ENCODE data around the gene KCNQ1OT1. TPM values are rescaled to one million over a fixed set of nuclear protein-coding genes. Genes with fewer than 3 reads are reported as not detected.

KCNQ1OT1 gene
- polyA plus RNA-seq, 3 donors from 2014 or later: 0.04 to 0.12 TPM; not detected in 1

DNA sequence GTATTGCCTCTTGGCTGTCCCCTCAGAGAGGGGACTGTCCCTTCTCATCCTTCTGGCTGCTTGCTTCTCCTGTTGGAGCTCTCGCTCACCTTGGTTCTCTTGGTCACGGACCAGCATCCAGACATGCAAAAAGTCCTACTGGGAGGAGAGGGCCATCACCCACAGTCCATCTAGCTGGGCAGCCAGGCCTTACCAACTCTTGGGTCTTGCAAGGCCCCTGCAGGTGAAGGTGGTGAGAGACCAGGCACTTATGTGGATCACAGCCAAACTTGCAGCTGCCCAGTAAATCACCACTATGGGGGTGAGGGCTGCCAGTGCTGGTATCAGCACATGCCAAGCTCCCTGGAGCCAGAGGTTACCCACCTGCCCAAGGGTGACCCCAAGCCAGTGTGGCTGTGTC, 36.3 kb downstream of the KCNQ1OT1 start:
- Mint-ChIP-seq H3K4me1 (peaks cover 1 to 8% of the 10 kb centered on the region in 2 donors), H3K27ac (no peak overlapping the region), H3K27me3 (ENCODE audit: low read depth in 3 of 3) (peaks cover 0 to 3% (median 0%) of the 10 kb centered on the region in 3 donors), H3K4me3 (no peak overlapping the region), H3K9me3 (peaks cover 0 to 7% (median 4%) of the 10 kb centered on the region in 6 donors), H3K36me3 (peaks cover 0 to 4% (median 0%) of the 10 kb centered on the region in 3 donors)
- DNase-seq: no peak

DNA sequence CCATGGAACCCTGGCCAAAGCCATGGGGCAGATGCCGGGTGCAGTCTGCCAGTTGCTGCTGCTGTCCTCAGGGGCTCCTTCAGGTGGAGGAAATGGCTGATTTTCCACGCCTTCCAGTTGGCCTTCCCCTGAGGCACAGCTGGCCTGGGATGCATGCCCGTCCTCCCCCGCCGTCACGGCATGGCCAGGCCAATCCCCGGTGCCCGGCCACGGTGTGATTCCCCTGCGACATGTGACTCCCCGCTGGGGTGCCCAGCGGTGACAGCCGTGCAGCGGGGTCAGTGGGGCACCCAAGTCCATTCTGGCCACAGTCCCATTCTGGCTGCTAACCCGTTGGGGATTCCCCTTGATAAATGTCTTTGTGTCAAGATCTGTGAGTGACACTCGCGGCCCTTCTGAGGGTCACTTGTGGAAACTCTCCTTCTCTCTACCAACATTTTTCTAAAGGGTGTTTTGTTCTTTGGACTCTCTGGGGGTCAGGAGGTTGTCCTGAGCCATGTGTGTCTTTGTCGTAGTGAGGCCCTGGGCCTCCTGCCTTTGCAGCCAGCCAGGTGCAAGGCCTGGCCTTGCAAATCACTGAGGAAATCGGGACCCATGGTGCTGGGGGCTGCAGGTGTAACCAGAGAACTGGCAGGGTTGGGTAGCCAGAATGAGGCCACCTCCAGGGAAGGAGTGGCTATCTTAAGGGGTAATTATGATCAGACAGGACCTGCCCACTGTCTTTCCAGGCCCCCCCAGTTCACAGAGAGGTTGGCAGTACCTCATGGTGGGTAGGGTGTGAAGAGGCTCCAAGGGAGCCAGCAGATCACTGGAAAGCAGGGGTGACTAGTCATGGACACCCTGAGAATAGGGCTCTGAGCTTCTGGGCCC, 37.1 kb downstream of the KCNQ1OT1 start:
- Mint-ChIP-seq H3K9me3 (peaks cover 0 to 7% (median 4%) of the 10 kb centered on the region in 6 donors), H3K27me3 (ENCODE audit: low read depth in 3 of 3) (peaks cover 0 to 3% (median 0%) of the 10 kb centered on the region in 3 donors), H3K4me1 (no peaks in the 10 kb centered on the region), H3K4me3 (no peak overlapping the region), H3K36me3 (peaks cover 0 to 4% (median 0%) of the 10 kb centered on the region in 3 donors), H3K27ac (no peak overlapping the region)
- DNase-seq: no peak

DNA sequence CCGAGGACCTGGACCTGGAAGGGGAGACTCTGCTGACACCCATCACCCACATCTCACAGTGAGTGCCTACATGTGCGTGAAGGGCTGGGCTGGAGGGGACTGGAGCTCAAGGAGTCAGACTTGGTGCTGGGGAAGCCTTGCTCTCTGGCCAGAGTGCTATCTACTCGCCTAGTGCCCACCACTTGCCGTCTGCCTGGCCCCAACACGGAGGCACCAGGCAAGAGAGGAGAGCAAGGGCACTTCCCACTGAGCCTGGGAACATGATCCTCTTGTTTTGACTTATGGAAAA, 37.8 kb downstream of the KCNQ1OT1 start:
- Mint-ChIP-seq H3K4me3 (no peak overlapping the region), H3K4me1 (no peaks in the 10 kb centered on the region), H3K27me3 (ENCODE audit: low read depth in 3 of 3) (peaks cover 0 to 4% (median 0%) of the 10 kb centered on the region in 3 donors), H3K9me3 (peaks cover 0 to 7% (median 4%) of the 10 kb centered on the region in 6 donors), H3K27ac (no peak overlapping the region), H3K36me3 (peaks cover 0 to 4% (median 0%) of the 10 kb centered on the region in 3 donors)
- DNase-seq: no peak

DNA sequence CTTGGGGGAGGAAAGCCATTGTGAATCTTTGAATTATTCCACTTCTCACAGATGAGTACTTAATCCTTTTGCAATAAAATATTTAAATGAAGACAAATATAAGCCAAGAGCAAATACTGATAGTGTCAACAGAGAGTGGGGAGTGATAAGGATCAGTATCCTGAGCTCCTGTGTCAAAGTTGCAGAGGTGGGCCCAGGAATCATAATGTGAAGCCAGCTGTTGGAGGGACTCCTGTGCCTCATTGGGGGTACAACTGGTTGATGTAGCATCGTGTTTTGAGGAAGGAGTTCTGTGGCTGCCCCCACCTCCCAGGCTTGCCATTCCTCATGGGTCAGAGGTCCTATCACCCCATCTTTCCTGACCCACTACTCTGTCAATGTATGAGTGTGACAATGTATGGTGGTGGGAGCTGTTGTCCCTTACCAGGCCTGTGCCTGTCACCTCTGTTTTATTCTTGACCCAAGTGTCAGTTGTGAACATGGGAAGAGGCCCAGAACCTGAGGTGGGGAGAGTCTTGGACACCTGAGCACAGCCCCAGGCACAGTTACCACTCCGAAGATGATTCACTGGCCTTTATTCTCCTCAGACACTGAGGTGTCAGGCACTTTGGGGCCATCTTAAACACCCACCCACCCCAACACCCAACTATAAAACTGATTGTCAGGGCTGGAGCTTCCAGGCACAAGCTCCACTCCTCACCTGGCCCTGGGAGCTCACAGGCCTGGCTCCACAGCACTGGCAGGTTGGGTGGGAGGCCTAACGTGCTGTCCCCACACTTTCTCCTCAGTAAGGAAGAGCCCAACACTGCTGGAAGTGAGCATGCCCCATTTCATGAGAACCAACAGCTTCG, 38.4 kb downstream of the KCNQ1OT1 start:
- DNase-seq: no peak
- Mint-ChIP-seq H3K4me1 (no peaks in the 10 kb centered on the region), H3K36me3 (peaks cover 0 to 4% (median 0%) of the 10 kb centered on the region in 3 donors), H3K27ac (no peak overlapping the region), H3K4me3 (no peak overlapping the region), H3K9me3 (peaks cover 0 to 7% (median 4%) of the 10 kb centered on the region in 6 donors), H3K27me3 (ENCODE audit: low read depth in 3 of 3) (peaks cover 0 to 6% (median 0%) of the 10 kb centered on the region in 3 donors)

DNA sequence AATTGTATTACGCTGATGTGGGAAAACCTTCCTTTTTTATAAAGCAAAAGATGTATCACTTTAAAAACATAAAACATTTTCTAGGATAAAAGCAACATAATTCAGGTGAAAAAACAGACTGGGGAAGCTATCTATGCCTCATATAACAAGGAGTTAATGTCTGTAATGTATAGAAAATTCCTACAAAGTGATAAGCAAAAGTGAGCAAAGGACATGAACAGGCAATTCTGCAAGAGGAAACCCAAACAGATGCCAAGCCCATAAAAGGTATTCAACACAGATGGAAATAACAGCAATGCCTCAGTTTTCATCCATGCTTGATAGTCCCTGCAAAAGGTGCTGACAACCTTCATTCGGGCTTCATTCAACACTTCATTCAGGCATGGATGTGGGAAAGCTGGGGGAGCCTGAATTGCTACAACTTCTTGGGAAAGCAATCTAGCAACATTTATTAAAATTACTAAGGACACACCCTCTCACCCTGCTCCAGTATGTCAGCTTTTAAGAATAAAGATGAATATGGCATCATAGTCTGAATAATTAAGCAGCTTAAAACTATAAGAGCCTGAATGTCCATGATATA, 39.3 kb downstream of the KCNQ1OT1 start:
- DNase-seq: no peak
- Mint-ChIP-seq H3K4me1 (no peaks in the 10 kb centered on the region), H3K9me3 (peaks cover 0 to 7% (median 4%) of the 10 kb centered on the region in 6 donors), H3K36me3 (peaks cover 0 to 4% (median 0%) of the 10 kb centered on the region in 3 donors), H3K4me3 (no peak overlapping the region), H3K27me3 (ENCODE audit: low read depth in 3 of 3) (peaks cover 0 to 7% (median 4%) of the 10 kb centered on the region in 3 donors), H3K27ac (no peak overlapping the region)

DNA sequence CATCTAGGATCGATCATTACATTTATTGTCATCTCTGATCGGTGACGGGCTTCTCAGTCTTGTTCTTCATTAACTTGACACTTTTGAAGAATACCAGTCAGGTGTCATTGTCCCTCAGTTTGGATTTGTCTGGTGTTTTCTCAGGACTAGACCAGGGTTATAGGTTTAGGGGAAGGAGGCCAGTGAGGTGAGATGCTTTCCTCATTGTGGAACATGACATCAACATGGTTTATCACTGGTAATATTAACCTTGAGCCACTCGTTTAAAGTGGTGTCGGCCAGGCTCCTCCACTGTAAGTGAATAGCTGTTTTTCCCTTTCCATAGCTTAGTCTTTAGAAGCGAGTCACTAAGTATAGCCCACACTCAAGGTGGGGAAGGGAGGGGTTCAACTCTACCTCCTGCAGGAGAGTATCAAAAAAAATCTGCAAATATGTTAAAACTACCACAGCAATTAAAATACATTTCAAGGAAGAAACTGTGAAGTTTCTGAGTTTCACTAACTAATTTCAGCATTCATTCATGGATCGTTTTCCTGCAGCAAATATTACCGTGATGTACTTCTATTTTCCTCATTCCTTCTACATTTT, 42.0 kb downstream of the KCNQ1OT1 start:
- Mint-ChIP-seq H3K27me3 (ENCODE audit: low read depth in 3 of 3) (peaks cover 4 to 9% (median 8%) of the 10 kb centered on the region in 3 donors), H3K27ac (no peak overlapping the region), H3K4me1 (no peaks in the 10 kb centered on the region), H3K4me3 (no peak overlapping the region), H3K36me3 (peaks cover 0 to 4% (median under 1%) of the 10 kb centered on the region in 3 donors), H3K9me3 (peaks cover 0 to 11% (median 4%) of the 10 kb centered on the region in 6 donors)
- no peak for DNase-seq

DNA sequence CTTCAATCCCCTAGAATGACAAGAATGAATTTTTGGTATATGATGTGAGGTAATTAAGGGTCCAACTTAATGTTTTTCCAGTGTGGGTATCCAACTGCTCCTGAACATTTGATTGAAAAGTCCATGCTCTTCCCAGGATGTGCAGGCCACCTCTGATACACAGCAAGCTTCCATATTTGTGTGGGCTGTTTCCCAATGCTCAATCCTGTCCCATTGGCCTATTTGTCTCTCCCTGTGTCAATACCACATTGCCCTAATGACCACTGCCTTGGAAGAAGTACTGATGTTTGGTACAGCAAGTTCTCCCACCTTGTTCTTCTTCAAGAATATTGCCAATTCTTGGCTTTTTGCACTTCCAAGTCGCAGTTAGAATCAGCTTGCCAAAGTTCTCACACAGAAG, 42.9 kb downstream of the KCNQ1OT1 start:
- peaks cover 0 to 4% (median 3%) of the 10 kb centered on the region in 3 donors for H3K36me3 Mint-ChIP-seq
- H3K4me1 Mint-ChIP-seq: no peaks in the 10 kb centered on the region
- peaks cover 4 to 10% (median 8%) of the 10 kb centered on the region in 3 donors for H3K27me3 Mint-ChIP-seq (ENCODE audit: low read depth in 3 of 3)
- no peak for DNase-seq
- H3K27ac Mint-ChIP-seq: no peak overlapping the region
- peaks cover 0 to 11% (median 4%) of the 10 kb centered on the region in 6 donors for H3K9me3 Mint-ChIP-seq
- no peak overlapping the region for H3K4me3 Mint-ChIP-seq

DNA sequence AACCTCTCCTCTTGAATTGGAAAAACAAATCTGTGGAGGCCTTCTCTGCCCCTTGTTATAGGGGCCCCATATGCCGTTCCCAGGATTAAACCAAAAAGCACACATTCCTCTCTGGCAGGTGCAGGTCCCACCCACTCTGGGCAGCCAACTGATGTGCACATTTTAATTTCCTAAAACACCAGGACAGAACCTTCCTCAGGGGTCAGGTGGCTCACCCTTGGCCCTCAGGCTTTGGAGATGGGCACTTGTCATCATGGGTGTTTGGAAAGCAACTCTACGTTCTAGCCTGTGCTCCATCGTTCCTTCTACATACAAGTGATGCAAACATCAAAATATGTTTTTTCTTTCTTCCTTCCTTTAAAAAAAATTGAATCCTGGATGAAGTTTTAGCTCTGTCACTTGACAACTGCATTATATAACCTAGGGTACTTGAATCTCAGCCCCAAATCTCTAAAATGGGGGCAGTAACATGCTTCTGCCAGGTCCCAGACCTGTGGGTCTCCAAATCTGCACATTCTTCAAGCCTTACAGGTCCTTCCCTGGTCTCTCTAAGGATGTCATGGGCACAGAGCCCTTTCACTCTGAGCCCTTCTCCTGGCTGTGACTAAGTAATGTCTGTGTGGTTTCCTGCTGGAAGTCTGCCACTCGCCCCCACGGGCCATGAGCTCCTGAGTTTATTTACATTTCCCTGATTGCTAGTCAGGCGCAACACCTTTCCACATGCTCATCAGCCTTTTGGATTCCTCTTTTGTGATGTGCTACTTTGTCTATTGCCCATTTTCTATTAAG, 43.8 kb downstream of the KCNQ1OT1 start:
- Mint-ChIP-seq H3K36me3 (peaks cover under 1 to 4% (median 3%) of the 10 kb centered on the region in 3 donors), H3K27ac (no peak overlapping the region), H3K4me1 (no peaks in the 10 kb centered on the region), H3K27me3 (ENCODE audit: low read depth in 3 of 3) (peaks cover 4 to 11% (median 10%) of the 10 kb centered on the region in 3 donors), H3K4me3 (no peak overlapping the region), H3K9me3 (peaks cover 0 to 18% (median 4%) of the 10 kb centered on the region in 6 donors)
- DNase-seq: no peak

DNA sequence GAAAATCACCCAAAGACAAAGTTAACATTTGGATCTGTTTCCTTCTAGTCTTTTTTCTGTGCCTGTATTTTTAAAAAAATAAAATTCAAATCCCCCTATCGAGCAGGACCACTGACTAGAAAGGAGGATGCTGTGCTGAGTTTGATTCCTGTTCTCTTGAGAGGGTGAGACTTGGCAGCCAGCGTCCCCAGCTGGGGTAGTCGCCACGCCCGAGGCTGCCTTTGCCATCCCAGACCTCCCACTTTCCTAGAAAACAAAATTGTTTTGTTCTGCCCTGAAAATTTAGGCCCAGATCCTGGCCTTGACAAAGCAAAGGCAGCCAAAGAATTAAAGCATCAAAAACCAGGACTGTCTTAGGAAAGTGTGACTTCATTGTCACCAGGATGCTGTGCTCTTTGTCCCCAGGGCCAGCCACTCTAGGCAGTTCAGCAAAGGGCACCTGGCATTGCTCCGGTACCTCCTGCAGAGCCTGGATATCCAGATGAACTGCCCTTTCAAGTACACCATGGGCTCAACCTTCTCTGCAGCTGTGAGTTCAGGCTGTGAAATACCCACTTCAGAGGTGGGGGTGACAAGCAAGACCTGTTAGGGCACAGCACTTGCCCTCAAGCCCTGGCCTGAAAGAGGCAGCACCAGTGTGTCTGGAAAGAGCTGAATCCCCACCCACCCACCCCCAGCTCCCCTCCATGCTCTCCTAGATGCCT, 44.6 kb downstream of the KCNQ1OT1 start:
- peaks cover 3 to 24% (median 11%) of the 10 kb centered on the region in 6 donors for H3K9me3 Mint-ChIP-seq
- DNase-seq: no peak
- H3K36me3 Mint-ChIP-seq: peaks cover 5 to 7% (median 7%) of the 10 kb centered on the region in 3 donors
- no peak overlapping the region for H3K4me3 Mint-ChIP-seq
- peaks cover 4 to 12% (median 10%) of the 10 kb centered on the region in 3 donors for H3K27me3 Mint-ChIP-seq (ENCODE audit: low read depth in 3 of 3)
- H3K27ac Mint-ChIP-seq: no peak overlapping the region
- no peaks in the 10 kb centered on the region for H3K4me1 Mint-ChIP-seq

DNA sequence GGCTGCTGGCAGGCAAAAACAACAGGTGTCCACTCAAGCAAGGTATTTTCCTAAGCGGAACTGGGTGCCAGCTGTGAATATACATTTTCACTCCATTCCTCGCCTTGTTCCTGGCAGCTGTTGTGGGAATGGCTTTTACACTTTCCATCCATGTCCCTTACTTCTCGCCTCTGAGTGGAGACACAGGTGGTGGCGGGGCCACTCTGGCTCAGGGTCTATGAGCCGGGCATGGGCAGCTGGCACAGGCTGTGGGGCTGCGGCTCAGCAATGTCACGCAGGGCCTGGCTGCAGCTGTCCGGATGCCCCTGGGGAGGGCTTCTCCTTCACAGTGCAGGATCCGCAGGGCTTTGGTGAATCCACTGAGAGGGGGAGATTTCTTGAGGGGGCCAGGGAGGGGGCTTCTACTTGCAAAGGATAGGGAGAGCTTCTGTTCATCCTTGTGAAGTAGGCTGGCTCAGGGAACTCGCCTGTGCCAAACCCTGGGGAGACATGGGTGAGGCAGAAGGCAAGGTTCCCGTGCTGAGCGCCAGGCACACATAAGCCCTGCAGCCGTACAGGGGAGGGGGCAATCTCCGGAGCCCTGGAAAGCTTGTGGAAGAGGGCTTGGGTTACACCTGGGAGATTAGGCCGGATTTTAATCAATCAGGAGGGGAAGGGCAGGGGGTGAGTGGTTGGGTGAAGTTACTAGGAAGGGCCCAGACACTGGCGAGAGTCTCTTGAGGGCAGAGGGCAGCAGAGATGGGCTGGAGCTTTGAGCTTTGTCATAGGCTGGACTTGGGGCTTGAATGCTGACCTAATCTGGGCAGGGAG, 45.7 kb downstream of the KCNQ1OT1 start:
- H3K4me1 Mint-ChIP-seq: no peaks in the 10 kb centered on the region
- no peak overlapping the region for H3K27ac Mint-ChIP-seq
- H3K27me3 Mint-ChIP-seq (ENCODE audit: low read depth in 3 of 3): peaks cover 10 to 12% (median 11%) of the 10 kb centered on the region in 3 donors
- no peak for DNase-seq
- H3K4me3 Mint-ChIP-seq: no peak overlapping the region
- peaks cover 10 to 30% (median 20%) of the 10 kb centered on the region in 6 donors for H3K9me3 Mint-ChIP-seq
- peaks cover 11 to 17% (median 11%) of the 10 kb centered on the region in 3 donors for H3K36me3 Mint-ChIP-seq

DNA sequence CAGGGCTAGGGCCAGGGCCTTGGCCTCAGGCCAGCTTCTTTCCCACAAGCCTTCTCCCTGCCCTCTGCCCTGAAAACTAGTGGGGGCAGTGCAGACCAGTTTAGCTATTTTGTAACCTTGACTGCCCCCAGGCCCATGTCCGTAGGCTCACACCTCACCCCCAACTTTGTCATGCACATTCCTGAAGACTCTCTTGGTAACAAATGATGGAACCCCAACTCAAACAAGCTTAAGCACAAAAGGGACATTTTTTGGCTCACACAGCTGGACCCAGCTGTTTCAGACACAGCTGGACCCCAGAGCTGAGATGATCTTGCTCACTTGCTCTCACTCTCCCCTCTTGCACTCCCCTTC, 46.6 kb downstream of the KCNQ1OT1 start:
- Mint-ChIP-seq H3K27me3 (ENCODE audit: low read depth in 3 of 3) (peaks cover 10 to 13% (median 11%) of the 10 kb centered on the region in 3 donors), H3K36me3 (peaks cover 11 to 17% (median 11%) of the 10 kb centered on the region in 3 donors), H3K9me3 (peaks cover 17 to 34% (median 27%) of the 10 kb centered on the region in 6 donors), H3K4me1 (no peaks in the 10 kb centered on the region), H3K27ac (no peak overlapping the region), H3K4me3 (no peak overlapping the region)
- no peak for DNase-seq
